ENCODE data around the gene PFKL.

The PFKL gene

DNA sequence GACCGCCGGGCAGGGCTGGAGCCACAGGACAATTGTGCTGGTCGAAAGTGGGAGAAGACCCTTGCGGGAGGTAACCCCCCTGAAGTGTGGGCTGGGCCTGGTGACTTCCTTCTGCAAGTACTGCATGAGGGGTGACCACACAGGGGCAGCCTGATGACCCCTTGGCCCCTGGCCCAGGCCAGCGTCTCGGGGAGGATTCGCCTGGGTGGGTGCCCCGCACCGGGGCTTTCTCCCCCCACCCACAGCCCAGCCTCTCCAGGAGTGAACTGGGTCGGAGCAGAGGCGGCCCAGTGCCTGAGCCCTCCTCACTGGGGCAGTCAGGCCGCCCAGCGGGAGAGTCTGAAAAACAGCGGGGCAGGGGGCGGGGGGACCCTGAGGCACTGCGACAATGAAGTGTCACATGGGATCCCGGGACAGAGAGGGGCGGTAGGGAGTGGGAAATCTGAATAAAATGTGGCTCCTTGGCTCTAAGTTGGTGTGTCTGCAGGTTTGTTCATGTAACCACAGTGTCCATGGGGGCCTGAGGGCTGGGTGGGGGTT, 36.6 kb upstream of the PFKL start:
- TF ChIP-seq EZH2 (optimal IDR thresholded peaks at IDR 0.05; ENCODE audit: low read depth, low read length) (no peak), EZH2phosphoT487 (IDR thresholded peaks at IDR 0.05; ENCODE audit: low read length) (no peak)
- TF ChIP-seq, protein P1, sequence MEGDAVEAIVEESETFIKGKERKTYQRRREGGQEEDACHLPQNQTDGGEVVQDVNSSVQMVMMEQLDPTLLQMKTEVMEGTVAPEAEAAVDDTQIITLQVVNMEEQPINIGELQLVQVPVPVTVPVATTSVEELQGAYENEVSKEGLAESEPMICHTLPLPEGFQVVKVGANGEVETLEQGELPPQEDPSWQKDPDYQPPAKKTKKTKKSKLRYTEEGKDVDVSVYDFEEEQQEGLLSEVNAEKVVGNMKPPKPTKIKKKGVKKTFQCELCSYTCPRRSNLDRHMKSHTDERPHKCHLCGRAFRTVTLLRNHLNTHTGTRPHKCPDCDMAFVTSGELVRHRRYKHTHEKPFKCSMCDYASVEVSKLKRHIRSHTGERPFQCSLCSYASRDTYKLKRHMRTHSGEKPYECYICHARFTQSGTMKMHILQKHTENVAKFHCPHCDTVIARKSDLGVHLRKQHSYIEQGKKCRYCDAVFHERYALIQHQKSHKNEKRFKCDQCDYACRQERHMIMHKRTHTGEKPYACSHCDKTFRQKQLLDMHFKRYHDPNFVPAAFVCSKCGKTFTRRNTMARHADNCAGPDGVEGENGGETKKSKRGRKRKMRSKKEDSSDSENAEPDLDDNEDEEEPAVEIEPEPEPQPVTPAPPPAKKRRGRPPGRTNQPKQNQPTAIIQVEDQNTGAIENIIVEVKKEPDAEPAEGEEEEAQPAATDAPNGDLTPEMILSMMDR (IDR thresholded peaks at IDR 0.05; ENCODE audit: low read length), result no peak
- H3K9me2 ChIP-seq (replicated peaks; ENCODE audit: insufficient read depth, low read length), result no peaks in the 10 kb centered on the region
- no peak overlapping the region for H3K4me3 ChIP-seq (ENCODE audit: low read length)
- no peaks in the 10 kb centered on the region for H3K36me3 ChIP-seq (replicated peaks; ENCODE audit: insufficient read depth, low read length)
- H3K4me2 ChIP-seq (ENCODE audit: low read depth, low read length), result no peak overlapping the region
- no peaks in the 10 kb centered on the region for H3F3A ChIP-seq (ENCODE audit: insufficient read depth, low read length)
- no peak overlapping the region for H3K9ac ChIP-seq (ENCODE audit: low read length)
- H4K20me1 ChIP-seq (ENCODE audit: insufficient read depth, low read length), result no peaks in the 10 kb centered on the region
- H3K27me3 ChIP-seq (replicated peaks; ENCODE audit: insufficient read depth, low read length), result peaks cover 36% of the 10 kb centered on the region
- DNase-seq, result no peak
- H3K27ac ChIP-seq (ENCODE audit: low read length), result no peak overlapping the region
- H2AFZ ChIP-seq (ENCODE audit: low read length), result no peak overlapping the region
- no peaks in the 10 kb centered on the region for H3K4me1 ChIP-seq (ENCODE audit: low read length)
- H3K9me3 ChIP-seq (replicated peaks; ENCODE audit: insufficient read depth, low read length), result no peaks in the 10 kb centered on the region
- no peaks in the 10 kb centered on the region for H3K79me2 ChIP-seq (ENCODE audit: low read length)

DNA sequence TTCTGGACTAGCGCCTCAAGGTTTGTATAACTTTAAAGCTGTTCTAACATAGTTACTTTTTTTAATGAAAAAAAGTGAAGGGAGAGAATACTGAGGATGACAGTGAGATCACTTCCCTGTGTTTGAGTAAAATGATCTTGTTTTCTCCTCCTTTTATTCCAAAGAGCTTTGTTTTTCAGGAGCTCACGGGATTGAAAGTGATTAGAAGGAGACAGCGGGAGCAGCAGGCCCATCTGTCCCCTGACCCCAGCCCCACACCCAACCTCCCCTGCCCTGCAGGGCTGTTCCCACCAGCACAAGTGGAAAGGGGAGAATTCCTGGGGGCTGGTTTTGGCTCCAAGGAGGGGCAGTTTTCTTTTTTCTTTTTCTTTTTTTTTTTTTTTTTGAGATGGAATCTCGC, 36.1 kb upstream of the PFKL start:
- no peak overlapping the region for H2AFZ ChIP-seq (ENCODE audit: low read length)
- peaks cover 34% of the 10 kb centered on the region for H3K27me3 ChIP-seq (replicated peaks; ENCODE audit: insufficient read depth, low read length)
- DNase-seq, result no peak
- H3K9me3 ChIP-seq (replicated peaks; ENCODE audit: insufficient read depth, low read length), result no peaks in the 10 kb centered on the region
- no peak overlapping the region for H3K9ac ChIP-seq (ENCODE audit: low read length)
- no peaks in the 10 kb centered on the region for H4K20me1 ChIP-seq (ENCODE audit: insufficient read depth, low read length)
- H3K4me2 ChIP-seq (ENCODE audit: low read depth, low read length), result no peak overlapping the region
- no peaks in the 10 kb centered on the region for H3K36me3 ChIP-seq (replicated peaks; ENCODE audit: insufficient read depth, low read length)
- no peaks in the 10 kb centered on the region for H3F3A ChIP-seq (ENCODE audit: insufficient read depth, low read length)
- no peak overlapping the region for H3K4me3 ChIP-seq (ENCODE audit: low read length)
- no peaks in the 10 kb centered on the region for H3K79me2 ChIP-seq (ENCODE audit: low read length)
- no peaks in the 10 kb centered on the region for H3K9me2 ChIP-seq (replicated peaks; ENCODE audit: insufficient read depth, low read length)
- H3K4me1 ChIP-seq (ENCODE audit: low read length), result no peaks in the 10 kb centered on the region
- TF ChIP-seq EZH2phosphoT487 (IDR thresholded peaks at IDR 0.05; ENCODE audit: low read length) (no peak), EZH2 (optimal IDR thresholded peaks at IDR 0.05; ENCODE audit: low read depth, low read length) (no peak)
- TF ChIP-seq, protein P1 (IDR thresholded peaks at IDR 0.05; ENCODE audit: low read length), result no peak
- H3K27ac ChIP-seq (ENCODE audit: low read length), result no peak overlapping the region

DNA sequence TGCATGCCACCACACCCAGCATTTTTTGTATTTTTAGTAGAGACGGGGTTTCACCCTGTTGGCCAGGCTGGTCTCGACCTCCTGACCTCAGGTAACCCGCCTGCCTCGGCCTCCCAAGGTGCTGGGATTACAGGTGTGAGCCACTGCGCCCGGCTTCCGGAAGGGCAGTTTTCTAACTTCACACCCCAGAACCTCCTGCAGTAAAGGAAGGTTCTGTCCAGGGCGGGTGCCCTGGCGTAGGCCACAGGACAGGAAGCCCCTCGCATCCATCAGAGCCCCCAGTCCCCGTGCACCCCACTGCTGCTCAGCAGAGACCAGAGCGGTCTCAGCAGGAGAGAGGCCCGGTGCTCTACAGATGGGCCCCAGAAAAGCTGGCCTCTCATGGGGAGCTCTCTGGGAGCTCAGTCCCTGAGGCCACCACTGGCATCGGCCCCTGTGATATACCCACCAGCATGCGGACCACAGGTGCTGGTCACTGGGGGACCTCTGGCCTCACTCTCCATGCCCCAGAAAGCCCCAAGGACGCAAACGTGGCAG, 34.1 kb upstream of the PFKL start:
- Histone ChIP-seq H4K20me1 (ENCODE audit: insufficient read depth, low read length) (no peaks in the 10 kb centered on the region), H3K4me1 (ENCODE audit: low read length) (no peaks in the 10 kb centered on the region), H3K27me3 (replicated peaks; ENCODE audit: insufficient read depth, low read length) (peaks cover 14% of the 10 kb centered on the region), H3K27ac (ENCODE audit: low read length) (no peak overlapping the region), H3K9me3 (replicated peaks; ENCODE audit: insufficient read depth, low read length) (no peaks in the 10 kb centered on the region), H3K9me2 (replicated peaks; ENCODE audit: insufficient read depth, low read length) (no peaks in the 10 kb centered on the region), H3K36me3 (replicated peaks; ENCODE audit: insufficient read depth, low read length) (no peaks in the 10 kb centered on the region), H3K4me2 (ENCODE audit: low read depth, low read length) (no peak overlapping the region), H3K79me2 (ENCODE audit: low read length) (no peaks in the 10 kb centered on the region), H2AFZ (ENCODE audit: low read length) (no peak overlapping the region), H3K4me3 (ENCODE audit: low read length) (no peak overlapping the region), H3F3A (ENCODE audit: insufficient read depth, low read length) (no peaks in the 10 kb centered on the region), H3K9ac (ENCODE audit: low read length) (no peak overlapping the region)
- TF ChIP-seq EZH2phosphoT487 (IDR thresholded peaks at IDR 0.05; ENCODE audit: low read length) (no peak), EZH2 (optimal IDR thresholded peaks at IDR 0.05; ENCODE audit: low read depth, low read length) (no peak)
- TF ChIP-seq, protein P1 (IDR thresholded peaks at IDR 0.05; ENCODE audit: low read length), result no peak
- no peak for DNase-seq

Data from MM.1S (cell line).